Measurements from ENCODE around the gene RHEX. TPM values are rescaled to one million over a fixed set of nuclear protein-coding genes. Genes with fewer than 3 reads are reported as not detected.
A peak's percentile ranks its signal among the peaks of the same experiment; 100 is the strongest.

RHEX gene
- polyA plus RNA-seq, 1 of the 3 experiments (the other 2 are of a cell fraction) = not detected

GRCh38 chr1:206041640-206042039 is 11.3 kb upstream of the RHEX start:
- DNase-seq = peak; percentile 25
- POLR2A ChIA-PET = no interaction called here
- 69% methylated on average over 7 of the region's 7 CpGs for WGBS (ENCODE audit: low lambda C conversion rate)
- CTCF ChIA-PET = interaction anchor here (4.1 kb wide), 1 partner anchor 11 kb away, joined by 23 read pairs; no protein-coding TSS in a partner anchor
- H3K4me3 ChIP-seq (ENCODE audit: low read depth in 2 of 2, low read length in 1 of 2) = no peak overlapping the region
- no peaks in the 10 kb centered on the region for H3K36me3 ChIP-seq (replicated peaks in 1 of 2; ENCODE audit: control insufficient read depth in 1 of 2, insufficient read depth in 2 of 2, low read length in 1 of 2)
- no peak overlapping the region for H2AFZ ChIP-seq (ENCODE audit: low read depth)
- H3K4me1 ChIP-seq (ENCODE audit: control insufficient read depth in 1 of 2, insufficient read depth in 2 of 2, low read depth in 1 of 2, low read length in 1 of 2) = peaks cover 0 to 5% of the 10 kb centered on the region in 2 experiments; a peak in 1 of 4 replicates
- no peaks in the 10 kb centered on the region for H4K20me1 ChIP-seq (ENCODE audit: insufficient read depth)
- no peak overlapping the region for H3K27ac ChIP-seq (ENCODE audit: low read depth in 2 of 2, low read length in 1 of 2)
- H3F3A ChIP-seq (replicated peaks; ENCODE audit: insufficient read depth) = no peaks in the 10 kb centered on the region
- no peak overlapping the region for H3K4me2 ChIP-seq
- no peaks in the 10 kb centered on the region for H3K9me2 ChIP-seq
- no peaks in the 10 kb centered on the region for H3K79me2 ChIP-seq (ENCODE audit: insufficient read depth)
- no peaks in the 10 kb centered on the region for H3K9me3 ChIP-seq
- H3K27me3 ChIP-seq (ENCODE audit: insufficient read depth) = peaks cover 37% of the 10 kb centered on the region; the same call in 1 of the 2 replicates
- no peak overlapping the region for H3K9ac ChIP-seq
- TF ChIP-seq RFX5 (IDR thresholded peaks at IDR 0.05; ENCODE audit: low read length) (no peak), SIN3A (IDR thresholded peaks at IDR 0.05; ENCODE audit: borderline replicate concordance, low read depth, low read length) (no peak), MXI1 (IDR thresholded peaks at IDR 0.05; ENCODE audit: low read depth, low read length) (peak; percentile 14; the same call in 1 of the 2 replicates), SMC3 (IDR thresholded peaks at IDR 0.05; ENCODE audit: low read depth, low read length) (no peak)
- TF ChIP-seq, protein P1, sequence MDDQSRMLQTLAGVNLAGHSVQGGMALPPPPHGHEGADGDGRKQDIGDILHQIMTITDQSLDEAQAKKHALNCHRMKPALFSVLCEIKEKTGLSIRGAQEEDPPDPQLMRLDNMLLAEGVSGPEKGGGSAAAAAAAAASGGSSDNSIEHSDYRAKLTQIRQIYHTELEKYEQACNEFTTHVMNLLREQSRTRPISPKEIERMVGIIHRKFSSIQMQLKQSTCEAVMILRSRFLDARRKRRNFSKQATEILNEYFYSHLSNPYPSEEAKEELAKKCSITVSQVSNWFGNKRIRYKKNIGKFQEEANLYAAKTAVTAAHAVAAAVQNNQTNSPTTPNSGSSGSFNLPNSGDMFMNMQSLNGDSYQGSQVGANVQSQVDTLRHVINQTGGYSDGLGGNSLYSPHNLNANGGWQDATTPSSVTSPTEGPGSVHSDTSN (IDR thresholded peaks at IDR 0.05) = no peak

DNA sequence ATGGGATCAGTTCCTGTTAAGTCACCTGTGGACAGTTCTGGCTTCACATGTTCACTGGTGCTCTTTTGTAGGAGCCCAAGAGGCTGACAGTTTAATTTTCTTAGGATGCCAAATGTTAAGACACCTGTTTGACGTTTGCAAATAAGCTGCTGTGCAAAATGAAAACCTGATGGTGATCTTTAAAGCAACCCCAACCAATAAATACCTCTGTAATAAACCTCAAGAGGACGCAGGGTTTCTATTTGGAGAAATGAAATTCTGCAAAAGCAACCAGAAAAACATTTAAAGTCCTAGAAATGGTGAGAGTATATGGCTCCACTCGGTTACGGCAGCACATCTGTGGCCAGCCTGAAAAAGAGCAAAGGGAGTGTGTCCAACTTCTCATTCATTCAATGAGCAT is 5.7 kb upstream of the RHEX start:
- WGBS (ENCODE audit: low lambda C conversion rate) = 59% methylated on average over 4 of the region's 4 CpGs
- Histone ChIP-seq H3K79me2 (ENCODE audit: insufficient read depth) (no peaks in the 10 kb centered on the region), H2AFZ (ENCODE audit: low read depth) (no peak overlapping the region), H3K9me2 (no peaks in the 10 kb centered on the region), H3K9me3 (no peaks in the 10 kb centered on the region), H3K36me3 (replicated peaks in 1 of 2; ENCODE audit: control insufficient read depth in 1 of 2, insufficient read depth in 2 of 2, low read length in 1 of 2) (no peaks in the 10 kb centered on the region), H3F3A (replicated peaks; ENCODE audit: insufficient read depth) (no peaks in the 10 kb centered on the region), H4K20me1 (ENCODE audit: insufficient read depth) (no peaks in the 10 kb centered on the region), H3K4me3 (ENCODE audit: low read depth in 2 of 2, low read length in 1 of 2) (no peak overlapping the region), H3K27me3 (ENCODE audit: insufficient read depth) (peaks cover 11% of the 10 kb centered on the region; the same call in 1 of the 2 replicates), H3K9ac (no peak overlapping the region), H3K4me2 (no peak overlapping the region), H3K27ac (ENCODE audit: low read depth in 2 of 2, low read length in 1 of 2) (no peak overlapping the region), H3K4me1 (ENCODE audit: control insufficient read depth in 1 of 2, insufficient read depth in 2 of 2, low read depth in 1 of 2, low read length in 1 of 2) (no peaks in the 10 kb centered on the region)
- ChIA-PET POLR2A (no interaction called here), CTCF (interaction anchor here (1.8 kb wide), 1 partner anchor 16 kb away, joined by 9 read pairs; no protein-coding TSS in a partner anchor)
- no peak for DNase-seq
- TF ChIP-seq, protein P2, sequence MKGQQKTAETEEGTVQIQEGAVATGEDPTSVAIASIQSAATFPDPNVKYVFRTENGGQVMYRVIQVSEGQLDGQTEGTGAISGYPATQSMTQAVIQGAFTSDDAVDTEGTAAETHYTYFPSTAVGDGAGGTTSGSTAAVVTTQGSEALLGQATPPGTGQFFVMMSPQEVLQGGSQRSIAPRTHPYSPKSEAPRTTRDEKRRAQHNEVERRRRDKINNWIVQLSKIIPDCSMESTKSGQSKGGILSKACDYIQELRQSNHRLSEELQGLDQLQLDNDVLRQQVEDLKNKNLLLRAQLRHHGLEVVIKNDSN (IDR thresholded peaks at IDR 0.05; ENCODE audit: borderline replicate concordance, low read depth) = no peak
- TF ChIP-seq FOSL2 (IDR thresholded peaks at IDR 0.05; ENCODE audit: borderline replicate concordance, low read depth) = no peak
- no peak for TF ChIP-seq CTCF (IDR thresholded peaks at IDR 0.05)
- no peak for TF ChIP-seq RFX5 (IDR thresholded peaks at IDR 0.05; ENCODE audit: low read length)
- TF ChIP-seq FOXM1 (IDR thresholded peaks at IDR 0.05; ENCODE audit: low read depth) = no peak
- TF ChIP-seq, protein P3, sequence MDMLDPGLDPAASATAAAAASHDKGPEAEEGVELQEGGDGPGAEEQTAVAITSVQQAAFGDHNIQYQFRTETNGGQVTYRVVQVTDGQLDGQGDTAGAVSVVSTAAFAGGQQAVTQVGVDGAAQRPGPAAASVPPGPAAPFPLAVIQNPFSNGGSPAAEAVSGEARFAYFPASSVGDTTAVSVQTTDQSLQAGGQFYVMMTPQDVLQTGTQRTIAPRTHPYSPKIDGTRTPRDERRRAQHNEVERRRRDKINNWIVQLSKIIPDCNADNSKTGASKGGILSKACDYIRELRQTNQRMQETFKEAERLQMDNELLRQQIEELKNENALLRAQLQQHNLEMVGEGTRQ (IDR thresholded peaks at IDR 0.05; ENCODE audit: borderline replicate concordance, low read depth, low read length) = no peak
- TF ChIP-seq POLR2AphosphoS5 (IDR thresholded peaks at IDR 0.05; ENCODE audit: low read depth, low read length) = no peak
- TF ChIP-seq, protein P4, sequence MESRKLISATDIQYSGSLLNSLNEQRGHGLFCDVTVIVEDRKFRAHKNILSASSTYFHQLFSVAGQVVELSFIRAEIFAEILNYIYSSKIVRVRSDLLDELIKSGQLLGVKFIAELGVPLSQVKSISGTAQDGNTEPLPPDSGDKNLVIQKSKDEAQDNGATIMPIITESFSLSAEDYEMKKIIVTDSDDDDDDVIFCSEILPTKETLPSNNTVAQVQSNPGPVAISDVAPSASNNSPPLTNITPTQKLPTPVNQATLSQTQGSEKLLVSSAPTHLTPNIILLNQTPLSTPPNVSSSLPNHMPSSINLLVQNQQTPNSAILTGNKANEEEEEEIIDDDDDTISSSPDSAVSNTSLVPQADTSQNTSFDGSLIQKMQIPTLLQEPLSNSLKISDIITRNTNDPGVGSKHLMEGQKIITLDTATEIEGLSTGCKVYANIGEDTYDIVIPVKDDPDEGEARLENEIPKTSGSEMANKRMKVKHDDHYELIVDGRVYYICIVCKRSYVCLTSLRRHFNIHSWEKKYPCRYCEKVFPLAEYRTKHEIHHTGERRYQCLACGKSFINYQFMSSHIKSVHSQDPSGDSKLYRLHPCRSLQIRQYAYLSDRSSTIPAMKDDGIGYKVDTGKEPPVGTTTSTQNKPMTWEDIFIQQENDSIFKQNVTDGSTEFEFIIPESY (IDR thresholded peaks at IDR 0.05; ENCODE audit: borderline replicate concordance, low read depth) = no peak
- no peak for TF ChIP-seq RAD21 (IDR thresholded peaks at IDR 0.05; ENCODE audit: low read length)
- no peak for TF ChIP-seq NRF1 (IDR thresholded peaks at IDR 0.05; ENCODE audit: low read depth, low read length)
- no peak for TF ChIP-seq GABPA (IDR thresholded peaks at IDR 0.05; ENCODE audit: low read depth)
- no peak for TF ChIP-seq IRF3 (IDR thresholded peaks at IDR 0.05; ENCODE audit: low read depth, low read length)
- TF ChIP-seq ELF1 (IDR thresholded peaks at IDR 0.05) = no peak
- TF ChIP-seq RXRA (IDR thresholded peaks at IDR 0.05; ENCODE audit: borderline replicate concordance, low read depth) = no peak
- TF ChIP-seq MEF2A (IDR thresholded peaks at IDR 0.05; ENCODE audit: borderline replicate concordance, low read depth) = no peak
- no peak for TF ChIP-seq FOXJ3 (CRISPR knock-in tag; IDR thresholded peaks at IDR 0.05)
- TF ChIP-seq YY1 (IDR thresholded peaks at IDR 0.05; ENCODE audit: low read depth) = no peak
- TF ChIP-seq MXI1 (IDR thresholded peaks at IDR 0.05; ENCODE audit: low read depth, low read length) = no peak

All from SK-N-SH (cell line).